CD4-positive, alpha-beta T cell treated with Interleukin-17A for 1 hour (primary cell): Measurements from ENCODE around the gene ST3GAL5.
"Not testable (repeated sequence)": the region's sequence is repeated elsewhere in the genome, so short reads cannot be mapped to it uniquely, and the experiment has no call there.

Source experiments
- DNase-seq: peaks from one replicate; pipeline ENCODE4 v3.0.0-alpha.2; 2020

The ST3GAL5 gene

GRCh38 chr2:85888684-85889626, at the start of gene ST3GAL5:
ST3GAL5 (minus strand) TSS chr2:85888990; CDS start chr2:85888905, 85 bp downstream.
- DNase-seq: peak; percentile 91

GRCh38 chr2:85938456-85938855, 49.7 kb upstream of the ST3GAL5 start:
- no peak for DNase-seq

- no peak for DNase-seq
These were observed 48.3 kb upstream of the ST3GAL5 start for GRCh38 chr2:85937069-85937439.

GRCh38 chr2:85936421-85937068, 47.8 kb upstream of the ST3GAL5 start:
- DNase-seq: no peak

GRCh38 chr2:85935746-85936208, 47.0 kb upstream of the ST3GAL5 start:
- no peak for DNase-seq

GRCh38 chr2:85935170-85935745, 46.5 kb upstream of the ST3GAL5 start:
- DNase-seq: no peak

GRCh38 chr2:85933753-85934594, 45.2 kb upstream of the ST3GAL5 start:
- no peak for DNase-seq

GRCh38 chr2:85931151-85931550, 42.4 kb upstream of the ST3GAL5 start:
- not testable (repeated sequence) for DNase-seq

- no peak for DNase-seq
These were observed 41.6 kb upstream of the ST3GAL5 start for GRCh38 chr2:85930129-85931124.

GRCh38 chr2:85929096-85930050, 40.6 kb upstream of the ST3GAL5 start:
- no peak for DNase-seq

GRCh38 chr2:85926931-85927661, 38.3 kb upstream of the ST3GAL5 start:
- no peak for DNase-seq

GRCh38 chr2:85926526-85926925, 37.7 kb upstream of the ST3GAL5 start:
- no peak for DNase-seq

- no peak for DNase-seq
These were observed 36.5 kb upstream of the ST3GAL5 start for GRCh38 chr2:85925216-85925671.

GRCh38 chr2:85924522-85924921, 35.7 kb upstream of the ST3GAL5 start:
- DNase-seq: no peak

- DNase-seq: no peak
These were observed 33.4 kb upstream of the ST3GAL5 start for GRCh38 chr2:85922199-85922598.

GRCh38 chr2:85921659-85922058, 32.9 kb upstream of the ST3GAL5 start:
- no peak for DNase-seq

- no peak for DNase-seq
These were observed 32.2 kb upstream of the ST3GAL5 start for GRCh38 chr2:85920810-85921545.
